ENCODE data around the gene OSCP1.

The OSCP1 gene

GRCh38 chr1:36446271-36446670 is 4.0 kb downstream of the OSCP1 start:
- DNase-seq: peak; percentile 44 to 68

- DNase-seq: no peak
Measured at GRCh38 chr1:36443297-36443696, 7.0 kb downstream of the OSCP1 start.

DNA sequence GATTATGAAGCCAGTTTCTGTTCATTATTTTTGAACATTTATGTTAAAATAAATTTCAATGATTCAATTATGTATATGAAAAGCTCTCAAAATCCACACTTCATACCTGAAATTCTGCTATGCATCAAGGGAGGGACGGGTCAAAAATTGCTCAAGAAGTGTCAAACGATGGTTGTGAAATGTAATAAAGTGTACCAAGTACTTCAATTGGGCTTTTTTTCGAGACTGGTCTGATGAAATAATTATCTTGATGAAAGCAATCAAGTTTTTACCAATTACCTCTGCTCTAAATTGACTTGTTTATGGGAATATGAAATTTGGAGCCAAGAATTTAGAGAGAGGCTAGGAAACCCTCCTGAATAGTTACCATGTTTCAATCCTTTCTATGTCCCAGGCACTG is 7.9 kb downstream of the OSCP1 start:
- no peak for DNase-seq

DNA sequence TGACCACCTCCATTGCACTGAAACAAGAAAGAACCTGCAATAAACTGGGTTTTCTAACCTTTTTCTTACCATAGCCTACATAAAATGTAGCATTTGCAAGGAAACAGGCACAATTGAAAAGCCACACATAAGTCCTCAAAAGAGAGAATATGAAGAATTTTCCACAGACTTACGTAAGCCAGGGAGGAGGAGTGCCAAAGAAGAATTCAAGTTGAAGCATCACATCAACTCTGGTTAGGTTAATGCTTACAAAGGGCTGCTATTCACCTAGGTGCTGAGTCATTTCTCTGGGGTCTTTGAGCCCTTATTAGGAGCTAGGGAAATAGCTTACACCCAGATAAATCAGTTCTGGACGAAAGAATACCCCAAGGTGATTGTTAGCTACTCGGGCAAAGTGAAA is 9.6 kb downstream of the OSCP1 start:
- DNase-seq: no peak

GRCh38 chr1:36440044-36440443 is 10.2 kb downstream of the OSCP1 start:
- no peak for DNase-seq

GRCh38 chr1:36438715-36439114 is 11.5 kb downstream of the OSCP1 start:
- DNase-seq: no peak

GRCh38 chr1:36436821-36437220 is 13.4 kb downstream of the OSCP1 start:
- no peak for DNase-seq

DNA sequence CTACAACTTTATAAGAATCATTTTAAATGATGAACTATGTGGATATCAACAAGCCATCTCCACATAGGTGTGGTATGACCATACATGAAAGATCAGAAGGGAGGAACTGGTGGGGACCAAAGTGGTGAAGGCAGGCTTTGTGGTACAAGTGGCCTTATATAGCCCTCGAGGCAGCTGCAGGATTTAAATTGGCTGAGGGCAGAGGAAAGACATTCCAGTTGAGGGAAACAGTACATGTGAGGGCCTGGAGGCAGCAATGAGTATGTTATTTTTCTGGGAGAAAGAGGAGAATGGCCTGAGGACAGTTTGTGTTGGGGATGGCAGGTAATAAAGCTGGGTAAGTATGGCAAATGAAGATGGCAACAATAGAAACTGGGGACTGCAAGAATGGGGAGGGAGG is 17.1 kb downstream of the OSCP1 start:
- no peak for DNase-seq

DNA sequence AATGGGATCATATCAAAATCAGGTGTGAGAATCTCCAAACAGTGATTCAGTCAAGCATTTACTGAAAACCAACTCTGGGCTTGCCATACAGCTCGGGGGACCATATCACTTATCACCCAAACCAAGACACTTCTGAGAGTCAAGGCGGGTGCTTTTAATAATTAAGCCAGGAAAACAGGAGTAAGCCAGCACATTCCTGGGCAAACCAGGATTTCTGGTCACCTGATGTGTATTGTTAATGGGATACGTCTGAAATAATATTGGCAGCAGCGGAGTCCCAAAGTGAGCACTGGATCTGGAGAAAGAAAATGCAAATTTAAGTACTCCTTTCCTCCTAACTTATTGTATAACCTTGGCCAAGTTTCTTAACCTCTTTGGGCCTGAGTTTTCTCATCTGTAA is 17.6 kb downstream of the OSCP1 start:
- DNase-seq: no peak

DNA sequence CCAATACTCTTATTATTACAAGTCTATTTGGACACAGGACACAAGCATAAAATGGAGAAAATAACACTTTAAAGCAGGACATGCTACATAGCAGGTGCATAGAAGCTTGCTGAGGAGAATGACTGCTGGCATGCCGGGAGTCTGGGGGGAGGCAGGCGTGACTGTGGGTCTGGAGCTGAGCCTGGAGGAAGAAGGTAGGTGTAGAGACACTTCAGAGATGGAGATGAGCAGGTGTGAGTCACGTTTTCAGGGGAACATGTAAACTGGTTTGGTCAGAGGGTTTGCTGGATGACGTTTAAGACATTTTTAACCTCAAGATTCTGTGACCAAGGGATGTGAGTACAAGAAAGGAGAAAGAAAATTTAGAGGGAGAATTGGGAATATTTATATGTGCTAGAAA is 24.5 kb downstream of the OSCP1 start:
- no peak for DNase-seq

DNA sequence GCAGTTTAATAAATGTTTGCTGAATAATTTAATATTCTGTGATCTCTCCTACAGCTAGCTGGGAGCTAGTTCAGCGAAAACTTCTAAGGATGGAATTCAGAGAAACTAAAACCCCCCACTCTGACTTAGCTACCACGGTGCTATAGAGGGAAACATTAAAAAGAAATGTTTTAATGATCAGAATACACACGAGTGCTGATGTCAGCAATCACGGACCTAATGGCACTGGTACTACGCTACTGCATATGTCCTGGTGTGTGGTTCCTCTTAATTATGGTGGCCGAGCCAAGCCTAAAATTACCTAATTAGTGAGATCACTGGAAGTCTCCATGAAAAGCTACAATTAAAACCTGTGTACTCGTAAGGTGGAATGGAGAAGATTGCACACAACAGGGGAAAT is 28.6 kb downstream of the OSCP1 start:
- DNase-seq: no peak

GRCh38 chr1:36420836-36421317 is 29.4 kb downstream of the OSCP1 start:
- DNase-seq: peak; percentile 95 to 100

- no peak for DNase-seq
Measured at GRCh38 chr1:36420409-36420808, 29.8 kb downstream of the OSCP1 start.

GRCh38 chr1:36419569-36419968 is 30.7 kb downstream of the OSCP1 start:
- no peak for DNase-seq

GRCh38 chr1:36419140-36419539 is 31.1 kb downstream of the OSCP1 start:
- no peak for DNase-seq

GRCh38 chr1:36417931-36418330 is 32.3 kb downstream of the OSCP1 start:
- DNase-seq: no peak

DNA sequence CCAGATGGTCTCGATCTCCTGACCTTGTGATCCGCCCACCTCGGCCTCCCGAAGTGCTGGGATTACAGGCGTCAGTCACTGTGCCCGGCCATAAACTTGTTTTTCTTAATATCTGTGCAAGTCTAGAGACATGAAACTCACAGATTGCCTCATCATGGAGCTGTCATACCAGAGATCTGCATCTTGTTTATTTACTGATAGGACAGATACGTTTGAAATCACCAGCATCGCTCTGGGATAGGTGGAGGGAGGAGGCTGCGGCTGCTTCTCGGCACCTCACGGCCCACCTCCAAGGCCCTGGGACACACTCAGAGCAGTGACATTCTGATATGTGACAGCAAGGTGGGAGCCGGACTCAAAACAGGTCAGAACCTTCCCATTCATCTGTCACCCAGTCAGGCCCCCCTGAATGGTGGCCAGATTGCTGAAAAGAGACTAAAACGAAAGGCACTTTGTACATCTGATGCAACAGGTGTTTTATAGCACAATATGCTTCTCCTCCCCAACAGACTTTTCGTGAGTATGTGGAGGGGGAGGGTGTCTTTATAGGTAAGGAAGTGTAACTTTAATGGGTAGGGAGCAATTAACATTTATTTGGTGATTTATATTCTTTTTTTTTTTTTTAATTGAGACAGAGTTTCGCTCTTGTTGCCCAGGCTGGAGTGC is 34.5 kb downstream of the OSCP1 start:
- DNase-seq: no peak

GRCh38 chr1:36414384-36414783 is 35.9 kb downstream of the OSCP1 start:
- no peak for DNase-seq

GRCh38 chr1:36411674-36412648 is 38.3 kb downstream of the OSCP1 start:
- DNase-seq: peak; percentile 66 to 82

DNA sequence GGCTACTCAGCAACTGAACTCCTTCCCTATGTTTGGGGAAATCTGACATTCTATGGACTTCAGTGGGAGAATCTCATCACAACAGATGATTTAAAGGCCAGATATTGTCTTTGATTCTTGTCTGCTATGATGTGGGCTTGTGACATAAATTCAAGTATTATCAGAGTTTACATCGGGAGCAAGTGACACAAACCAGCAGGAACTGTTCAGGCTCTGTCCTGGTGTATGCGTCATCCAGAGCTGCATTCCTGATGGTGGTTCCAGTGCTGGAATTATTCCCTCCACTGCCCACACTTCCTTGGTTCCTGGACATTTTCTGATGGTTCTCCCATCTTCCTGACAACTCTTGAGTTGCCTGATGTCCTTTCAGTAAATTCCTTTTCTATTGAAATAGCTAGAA is 41.8 kb downstream of the OSCP1 start:
- no peak for DNase-seq

DNA sequence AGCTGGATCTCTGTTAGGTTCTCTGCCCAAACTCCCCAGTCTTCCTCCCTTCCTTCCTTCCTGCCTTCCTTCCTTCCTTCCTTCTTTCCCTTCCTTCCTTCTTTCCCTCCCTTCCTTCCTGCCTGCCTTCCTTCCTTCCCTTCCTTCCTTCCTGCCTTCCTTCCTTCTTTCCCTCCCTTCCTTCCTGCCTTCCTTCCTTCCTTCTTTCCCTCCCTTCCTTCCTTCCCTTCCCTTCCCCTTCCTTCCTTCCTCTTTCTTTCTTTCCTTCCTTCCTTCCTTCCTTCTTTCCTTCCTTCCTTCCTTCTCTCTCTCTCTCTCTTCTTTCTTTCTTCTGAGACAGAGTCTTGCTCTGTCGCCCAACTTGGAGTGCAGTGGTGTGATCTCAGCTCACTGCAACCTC is 43.8 kb downstream of the OSCP1 start:
- DNase-seq: no peak

- no peak for DNase-seq
Measured at GRCh38 chr1:36402504-36402890, 47.8 kb downstream of the OSCP1 start.

- DNase-seq: no peak
Measured at GRCh38 chr1:36401602-36402503, 48.4 kb downstream of the OSCP1 start.
